ENCODE data around the gene SLX1A.
"Not testable (repeated sequence)": the region's sequence is repeated elsewhere in the genome, so short reads cannot be mapped to it uniquely, and the experiment has no call there.

Gene SLX1A

GRCh38 chr16:30217082-30217481, 23.4 kb downstream of the SLX1A start:
- POLR2A ChIA-PET; DNase-seq (ENCODE audit: low read depth, low spot score); CTCF ChIA-PET; H3K4me3 ChIP-seq (ENCODE audit: low read depth, low read length): not testable (repeated sequence)
